ENCODE results near the gene EGF.

GRCh38 chr4:109999585-109999912 lies 86.9 kb downstream of the EGF start:
- TF ChIP-seq CTCF (IDR thresholded peaks at IDR 0.05) (no peak), POLR2A (IDR thresholded peaks at IDR 0.05) (no peak)

All from heart left ventricle (tissue), 13 donors.